Testis (tissue), 2 donors: Measurements from ENCODE around the gene CAPG.

Experiments used
- CTCF ChIP-seq, 3 experiments: fragments of 450-650 bp in 2 of 3; fragments of 200-600 bp in 1 of 3; sonication (generic) in 1 of 3; IDR thresholded peaks; one replicate each; pipeline ENCODE4 v1.5.1; 2016 to 2019; ENCODE audit warnings: antibody characterized with exemption in 3 of 3, mild to moderate bottlenecking in 2 of 3, moderate library complexity in 1 of 3
- POLR2A ChIP-seq: fragments of 450-650 bp; IDR thresholded peaks from one replicate; pipeline ENCODE4 v1.6.1; 2017; ENCODE audit warnings: antibody characterized with exemption, mild to moderate bottlenecking, moderate library complexity

- TF ChIP-seq CTCF (IDR thresholded peaks at IDR 0.05) = no peak
- no peak for TF ChIP-seq POLR2A
These were observed 29.8 kb upstream of the CAPG start for GRCh38 chr2:85439986-85440385.
